GM12865 (cell line): Measurements from ENCODE around the gene HPS5.
"Not testable (repeated sequence)": the region's sequence is repeated elsewhere in the genome, so short reads cannot be mapped to it uniquely, and the experiment has no call there.

Experiments used
- DNase-seq: peaks from one replicate; pipeline ENCODE4 v3.0.0; 2010; ENCODE audit warnings: low read depth
- H3K4me3 ChIP-seq: 2 replicates; pipeline ENCODE4 v1.5.1; 2011; ENCODE audit warnings: mild to moderate bottlenecking, low read depth, low read length, control low read depth
- TF ChIP-seq, protein P1 (sequence below): IDR thresholded peaks from 2 replicates; pipeline ENCODE4 v1.5.1; 2011; ENCODE audit warnings: low read length, control low read depth, low read depth, inconsistent platforms; ENCODE audit not compliant: insufficient read depth; ENCODE audit errors: missing control alignments

Gene HPS5

GRCh38 chr11:18277565-18278271 lies 44.2 kb downstream of the HPS5 start:
- DNase-seq, result no peak
- no peak overlapping the region for H3K4me3 ChIP-seq
- TF ChIP-seq, protein P1, sequence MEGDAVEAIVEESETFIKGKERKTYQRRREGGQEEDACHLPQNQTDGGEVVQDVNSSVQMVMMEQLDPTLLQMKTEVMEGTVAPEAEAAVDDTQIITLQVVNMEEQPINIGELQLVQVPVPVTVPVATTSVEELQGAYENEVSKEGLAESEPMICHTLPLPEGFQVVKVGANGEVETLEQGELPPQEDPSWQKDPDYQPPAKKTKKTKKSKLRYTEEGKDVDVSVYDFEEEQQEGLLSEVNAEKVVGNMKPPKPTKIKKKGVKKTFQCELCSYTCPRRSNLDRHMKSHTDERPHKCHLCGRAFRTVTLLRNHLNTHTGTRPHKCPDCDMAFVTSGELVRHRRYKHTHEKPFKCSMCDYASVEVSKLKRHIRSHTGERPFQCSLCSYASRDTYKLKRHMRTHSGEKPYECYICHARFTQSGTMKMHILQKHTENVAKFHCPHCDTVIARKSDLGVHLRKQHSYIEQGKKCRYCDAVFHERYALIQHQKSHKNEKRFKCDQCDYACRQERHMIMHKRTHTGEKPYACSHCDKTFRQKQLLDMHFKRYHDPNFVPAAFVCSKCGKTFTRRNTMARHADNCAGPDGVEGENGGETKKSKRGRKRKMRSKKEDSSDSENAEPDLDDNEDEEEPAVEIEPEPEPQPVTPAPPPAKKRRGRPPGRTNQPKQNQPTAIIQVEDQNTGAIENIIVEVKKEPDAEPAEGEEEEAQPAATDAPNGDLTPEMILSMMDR, result no peak

- H3K4me3 ChIP-seq, result no peak overlapping the region
- no peak for DNase-seq
- TF ChIP-seq, protein P1, result no peak
Observed at GRCh38 chr11:18271206-18271605, 50.7 kb downstream of the HPS5 start.

DNA sequence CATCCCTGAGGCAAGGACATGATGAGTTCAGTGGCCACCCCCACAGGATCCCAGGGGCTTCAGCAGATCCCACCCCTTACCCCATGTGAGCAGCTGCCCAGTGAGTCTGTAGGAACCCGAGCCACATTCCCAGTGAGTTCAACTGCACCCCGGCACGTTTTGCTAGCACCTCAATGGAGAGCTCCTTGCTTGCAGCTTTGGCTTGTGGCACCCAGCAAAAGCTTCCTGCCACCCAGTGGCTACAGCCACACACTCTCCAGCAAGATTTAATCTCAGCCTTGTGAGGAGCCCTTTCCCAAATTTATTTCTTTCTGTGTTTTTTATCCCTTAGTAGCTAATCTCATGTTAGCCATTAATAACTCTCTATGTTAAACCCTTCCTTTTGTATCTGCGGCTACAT lies 51.8 kb downstream of the HPS5 start:
- TF ChIP-seq, protein P1, result peak; percentile 2
- H3K4me3 ChIP-seq, result no peak overlapping the region
- DNase-seq, result no peak

GRCh38 chr11:18269252-18269651 lies 52.7 kb downstream of the HPS5 start:
- H3K4me3 ChIP-seq, DNase-seq: not testable (repeated sequence)

GRCh38 chr11:18267335-18268133 lies 54.4 kb downstream of the HPS5 start:
- DNase-seq, result peak; percentile 45
- peak overlapping the region; percentile 40 for H3K4me3 ChIP-seq

DNA sequence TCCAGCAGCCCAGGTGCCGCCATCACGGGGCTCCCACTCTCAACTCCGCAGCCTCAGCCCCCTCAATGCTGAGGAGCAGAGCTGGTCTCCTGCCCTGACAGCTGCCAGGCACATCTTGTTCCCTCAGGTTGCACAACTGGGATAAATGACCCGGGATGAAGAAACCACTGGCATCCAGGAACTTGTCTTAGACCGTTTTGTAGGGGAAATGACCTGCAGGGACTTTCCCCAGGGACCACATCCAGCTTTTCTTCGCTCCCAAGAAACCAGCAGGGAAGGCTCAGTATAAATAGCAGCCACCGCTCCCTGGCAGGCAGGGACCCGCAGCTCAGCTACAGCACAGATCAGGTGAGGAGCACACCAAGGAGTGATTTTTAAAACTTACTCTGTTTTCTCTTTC lies 56.0 kb downstream of the HPS5 start, which contains the start of gene SAA1:
Gene SAA1 (plus strand): TSS at position 316 of the 400 bp plus-strand sequence. CDS start 624 bp downstream, outside the sequence.
- H3K4me3 ChIP-seq, result no peak within 1 kb of the TSS
- TF ChIP-seq, protein P1, result no peak
- no peak for DNase-seq

DNA sequence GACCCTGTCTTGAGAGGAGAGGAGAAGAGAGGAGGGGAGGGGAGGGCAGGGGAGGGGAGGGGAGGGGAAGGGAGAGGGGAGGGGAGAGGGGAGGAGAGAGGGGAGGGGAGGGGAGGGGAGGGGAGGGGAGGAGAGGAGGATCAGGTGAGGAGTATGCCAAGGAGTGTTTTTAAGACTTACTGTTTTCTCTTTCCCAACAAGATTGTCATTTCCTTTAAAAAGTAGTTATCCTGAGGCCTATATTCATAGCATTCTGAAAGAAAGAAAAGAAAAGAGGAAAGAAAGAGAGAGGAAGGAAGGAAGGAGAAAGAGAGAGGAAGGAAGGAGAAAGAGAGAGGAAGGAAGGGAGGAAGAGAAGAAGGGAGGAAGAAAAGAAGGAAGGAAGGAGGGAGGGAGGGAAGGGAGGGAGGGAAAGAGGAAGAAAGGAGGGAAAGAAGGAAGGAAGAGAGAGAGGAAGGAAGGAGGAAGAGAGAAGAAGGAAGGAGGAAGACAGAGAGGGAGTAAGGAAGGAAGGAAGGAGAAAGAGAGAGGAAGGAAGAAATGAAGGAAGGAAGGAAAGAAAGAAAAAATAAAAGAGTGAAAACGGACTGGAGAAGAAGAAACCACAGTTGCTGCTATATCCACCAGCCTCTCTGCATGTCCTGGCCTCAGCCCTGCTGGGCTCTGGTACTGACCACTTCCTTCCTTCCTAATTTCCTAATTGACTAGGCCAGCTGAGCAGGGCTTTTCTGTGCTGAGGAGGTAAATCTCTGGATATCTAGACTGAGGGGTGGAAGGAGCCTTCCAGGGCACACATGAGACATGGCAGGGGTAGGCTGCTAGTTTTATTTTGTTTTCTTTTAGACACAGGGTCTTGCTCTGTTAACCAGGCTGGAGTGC lies 57.0 kb downstream of the HPS5 start:
- TF ChIP-seq, protein P1, result no peak
- H3K4me3 ChIP-seq, result no peak overlapping the region
- no peak for DNase-seq
